Measurements from ENCODE around the gene ZNF625.

- TF ChIP-seq CTCF (IDR thresholded peaks at IDR 0.05) (no peak), POLR2A (IDR thresholded peaks at IDR 0.05) (no peak), POLR2AphosphoS5 (IDR thresholded peaks at IDR 0.05) (no peak), EP300 (IDR thresholded peaks at IDR 0.05; ENCODE audit: low read depth) (no peak)
Observed at GRCh38 chr19:12187625-12188024, 31.1 kb upstream of the ZNF625 start.

All from transverse colon (tissue), 4 donors.